Caki2 (cell line): Measurements from ENCODE around the gene PYCR2. TPM values are rescaled to one million over a fixed set of nuclear protein-coding genes. Genes with fewer than 3 reads are reported as not detected.
"Not testable (repeated sequence)": the region's sequence is repeated elsewhere in the genome, so short reads cannot be mapped to it uniquely, and the experiment has no call there.

ENCODE experiments used
- DNase-seq: peaks from one replicate; pipeline ENCODE4 v3.0.0-alpha.2; 2015; ENCODE audit warnings: low read depth
- in situ Hi-C: cut with HindIII; loops from 2 replicates; pipeline ENCODE4 v1.10.0; 2016; ENCODE audit warnings: low sequenced_read_pairs, low pct_unique_long_range_greater_than_20kb, mixed read lengths
- total RNA-seq: library from RNA; depleted of rRNA; stranded (reverse); fragments of >200 nt; shearing (Covaris generic); gene quantifications from 2 replicates; pipeline ENCODE4 v1.2.3, GENCODE V29; 2014; ENCODE audit warnings: low replicate concordance

Gene PYCR2
- total RNA-seq, 1 experiment from 2014 or later, result 112 TPM

DNA sequence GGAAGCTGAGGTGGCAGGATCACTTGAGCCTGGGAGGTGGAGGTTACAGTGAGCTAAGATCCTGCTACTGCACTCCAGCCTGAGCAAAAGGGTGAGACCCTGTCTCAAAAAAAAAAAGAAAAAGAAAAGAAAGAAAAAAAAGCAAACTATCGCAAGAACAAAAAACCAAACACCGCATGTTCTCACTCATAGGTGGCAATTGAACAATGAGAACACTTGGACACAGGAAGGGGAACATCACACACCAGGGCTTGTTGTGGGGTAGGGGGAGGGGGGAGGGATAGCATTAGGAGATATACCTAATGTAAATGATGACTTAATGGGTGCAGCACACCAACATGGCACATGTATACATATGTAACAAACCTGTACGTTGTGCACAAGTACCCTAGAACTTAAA is 5.4 kb upstream of the PYCR2 start:
- in situ Hi-C loops, DNase-seq: not testable (repeated sequence)

DNA sequence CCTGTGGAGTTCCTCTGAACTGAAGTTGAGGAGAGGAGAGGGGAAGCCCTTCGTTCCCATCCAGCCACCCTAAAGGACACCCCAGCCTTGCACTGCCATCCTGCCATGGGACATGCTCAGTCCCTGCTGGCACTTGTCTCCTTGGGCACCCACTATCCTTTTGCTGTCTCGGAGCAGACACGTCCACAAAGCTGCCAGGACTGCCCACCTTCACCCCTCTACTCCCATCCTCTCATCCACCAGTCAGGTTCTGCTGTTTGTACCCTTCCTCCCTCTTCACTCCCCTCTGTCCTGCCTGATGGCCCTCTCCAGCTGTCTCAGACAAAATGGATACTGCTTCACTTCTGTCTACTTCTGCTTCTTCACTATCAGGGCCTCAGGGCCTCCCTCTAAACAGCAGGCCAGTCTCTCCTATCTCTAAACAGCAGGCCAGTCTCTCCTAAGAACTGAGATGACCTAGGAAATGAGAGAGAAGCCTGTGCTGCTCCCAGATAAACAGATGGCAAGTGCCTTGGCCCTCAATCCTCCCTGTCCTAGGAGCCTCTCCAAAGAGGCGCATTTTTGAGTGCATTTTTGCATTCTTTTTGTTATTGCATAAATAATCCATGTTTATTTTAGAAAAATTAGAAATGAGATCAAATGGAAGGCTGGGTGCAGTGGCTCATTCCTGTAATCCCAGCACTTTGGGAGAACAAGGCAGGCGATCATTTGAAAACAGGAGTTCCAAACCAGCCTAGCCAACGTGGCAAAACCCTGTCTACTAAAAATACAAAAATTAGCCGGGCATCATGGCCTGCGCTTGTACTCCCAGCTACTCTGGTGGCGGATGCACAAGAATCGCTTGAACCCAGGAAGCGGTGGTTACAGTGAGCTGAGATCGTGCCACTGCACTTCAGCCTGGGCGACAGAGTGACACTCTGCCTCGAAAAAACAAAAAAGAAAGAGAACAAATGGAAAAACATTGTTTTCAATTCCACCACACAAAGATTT is 4.4 kb upstream of the PYCR2 start:
- in situ Hi-C loops, result no loop called here
- no peak for DNase-seq

DNA sequence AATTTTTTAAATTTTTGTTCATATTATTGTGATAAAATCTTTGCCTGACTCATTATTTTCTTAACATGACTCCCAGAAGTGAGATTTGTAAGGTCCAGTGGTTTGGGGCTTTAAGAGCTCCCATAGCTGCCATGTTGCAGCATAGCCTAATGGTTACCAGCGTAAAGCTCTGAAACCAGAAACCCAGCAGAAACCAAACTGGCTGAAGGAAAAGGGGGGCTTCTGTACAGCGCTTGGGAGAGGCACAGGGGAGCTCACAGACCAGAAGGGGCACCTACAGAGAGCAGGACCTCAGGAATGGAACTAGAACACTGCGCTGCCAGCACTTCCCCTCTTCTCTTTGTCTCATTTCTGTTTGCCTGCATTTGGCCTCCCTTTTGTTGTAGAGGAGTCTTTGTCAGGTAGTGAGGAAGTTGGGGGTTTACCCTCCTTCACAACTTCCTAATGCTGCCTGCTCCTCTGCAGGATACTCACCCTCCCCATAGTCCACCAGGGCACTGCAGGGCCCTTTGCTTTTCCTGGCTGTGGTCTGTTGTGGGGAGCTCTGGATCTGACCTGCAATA is 2.6 kb upstream of the PYCR2 start:
- in situ Hi-C loops, result no loop called here
- no peak for DNase-seq

DNA sequence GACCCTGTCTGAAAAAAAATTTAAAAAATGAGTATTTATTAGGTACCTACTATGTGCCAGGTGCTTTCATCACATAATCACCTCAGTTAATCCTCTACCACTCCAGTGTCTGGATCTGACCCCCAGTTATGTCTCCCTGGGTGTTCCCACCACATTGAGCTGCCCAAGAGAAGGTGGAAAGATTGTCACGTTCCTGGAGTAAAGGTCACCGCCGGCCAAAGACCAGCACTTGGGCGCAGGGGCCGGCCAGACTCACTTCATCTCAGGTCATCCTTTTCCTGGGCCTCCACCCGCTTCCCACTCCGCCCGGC is 714 bp downstream of the PYCR2 start:
- in situ Hi-C loops, result no loop called here
- DNase-seq, result no peak

- in situ Hi-C loops, result no loop called here
- DNase-seq, result no peak
These were observed 2.0 kb downstream of the PYCR2 start for GRCh38 chr1:225921734-225922709.

DNA sequence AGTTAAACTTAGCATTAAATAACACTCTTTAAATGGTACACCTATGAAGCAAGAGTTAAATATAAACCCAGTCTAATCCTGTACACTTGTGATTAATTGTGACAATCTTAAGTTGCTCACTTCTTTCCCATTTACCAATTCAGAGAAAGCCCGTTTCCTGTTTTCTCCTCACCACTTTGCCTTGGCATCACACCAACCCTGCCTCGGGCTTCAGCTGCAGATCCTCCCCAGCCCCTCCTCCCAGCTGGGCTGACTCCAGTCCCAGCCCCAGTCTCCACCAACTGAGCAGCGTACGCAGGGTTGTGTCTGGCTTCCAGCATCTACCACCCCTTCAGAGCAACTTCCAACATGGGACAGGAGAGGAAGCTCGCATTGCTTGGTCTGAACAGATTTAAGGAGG is 4.1 kb downstream of the PYCR2 start:
- peak; percentile 43 for DNase-seq
- in situ Hi-C loops, result no loop called here

DNA sequence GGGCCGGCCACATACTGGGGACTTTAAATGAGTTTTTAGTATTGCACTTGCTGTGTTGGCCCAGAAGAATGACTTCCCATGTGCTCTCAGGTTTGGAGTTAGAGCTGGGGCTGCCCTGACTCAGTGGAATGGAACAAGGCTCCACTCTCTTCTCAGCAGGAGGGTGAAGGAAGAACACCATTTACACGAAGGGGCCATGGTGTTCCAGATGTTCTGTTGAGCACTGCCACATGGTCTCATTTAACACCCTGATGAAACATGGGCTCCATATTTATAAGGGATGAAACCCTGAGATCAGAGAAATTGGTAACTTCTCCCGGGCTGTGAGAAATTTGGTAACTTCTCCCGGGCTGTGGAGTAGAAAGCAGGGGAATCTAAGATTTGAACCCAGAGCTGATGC is 5.8 kb downstream of the PYCR2 start:
- in situ Hi-C loops, result no loop called here
- no peak for DNase-seq

DNA sequence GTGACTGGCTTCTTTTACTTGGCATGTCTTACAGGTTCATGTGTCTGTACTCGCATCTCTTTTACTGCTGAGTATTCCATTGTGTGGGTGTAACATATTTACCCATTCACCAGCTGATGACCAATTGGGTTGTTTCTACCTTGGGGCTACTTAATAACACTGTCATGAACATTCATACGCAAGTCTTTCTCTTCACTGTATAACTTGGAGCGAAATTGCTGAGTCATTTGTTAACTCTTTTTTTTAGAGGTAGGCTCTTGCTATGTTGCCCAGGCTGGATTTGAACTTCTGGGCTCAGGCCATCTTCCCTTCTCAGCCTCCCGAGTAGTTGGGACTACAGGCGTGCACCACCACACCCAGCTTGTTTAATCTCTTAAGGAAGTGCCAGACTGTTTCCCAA is 6.5 kb downstream of the PYCR2 start:
- in situ Hi-C loops, result no loop called here
- DNase-seq, result peak; percentile 27

GRCh38 chr1:225917101-225917500 is 6.9 kb downstream of the PYCR2 start:
- in situ Hi-C loops, result no loop called here
- no peak for DNase-seq

GRCh38 chr1:225915538-225915991 is 8.5 kb downstream of the PYCR2 start:
- in situ Hi-C loops, result no loop called here
- DNase-seq, result no peak

DNA sequence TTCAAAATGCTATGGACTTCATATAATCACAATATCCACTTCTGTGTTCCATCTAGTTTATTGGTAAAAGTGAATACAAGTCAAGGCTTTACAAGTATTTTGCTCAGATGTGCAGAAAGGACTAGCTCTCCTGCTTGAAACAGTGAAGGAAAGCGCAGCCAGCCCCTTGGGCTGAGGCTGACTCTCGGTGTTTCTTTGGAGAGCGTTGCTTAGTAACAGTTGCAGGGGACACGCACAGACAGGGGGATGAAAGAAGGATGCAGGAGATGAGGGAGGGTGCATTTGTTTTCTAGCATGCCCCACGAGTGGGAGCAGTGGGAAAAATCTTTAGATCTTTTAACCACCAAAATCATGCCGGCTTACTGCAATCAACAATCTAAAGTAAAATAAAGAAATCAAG is 9.1 kb downstream of the PYCR2 start:
- DNase-seq, result no peak
- in situ Hi-C loops, result no loop called here

DNA sequence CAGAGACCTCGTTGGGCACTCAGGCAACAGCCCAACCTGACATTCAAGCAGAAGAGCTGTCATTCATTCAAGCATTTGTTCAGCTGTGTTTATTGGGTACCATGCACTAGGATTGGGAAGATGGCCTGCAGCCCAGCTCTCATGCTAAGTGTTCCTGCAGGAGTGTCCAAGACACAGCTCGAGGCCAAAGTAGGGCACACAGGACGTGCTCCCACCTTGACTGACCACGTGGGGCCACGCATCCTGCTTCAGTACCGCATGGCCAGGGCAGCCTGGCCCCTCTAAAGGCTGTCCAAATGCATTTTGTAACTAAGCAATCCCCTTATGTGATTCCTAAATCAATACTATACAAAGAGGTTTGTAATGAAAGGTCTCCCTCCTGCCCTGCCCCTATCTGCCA is 9.7 kb downstream of the PYCR2 start:
- in situ Hi-C loops, result no loop called here
- no peak for DNase-seq

DNA sequence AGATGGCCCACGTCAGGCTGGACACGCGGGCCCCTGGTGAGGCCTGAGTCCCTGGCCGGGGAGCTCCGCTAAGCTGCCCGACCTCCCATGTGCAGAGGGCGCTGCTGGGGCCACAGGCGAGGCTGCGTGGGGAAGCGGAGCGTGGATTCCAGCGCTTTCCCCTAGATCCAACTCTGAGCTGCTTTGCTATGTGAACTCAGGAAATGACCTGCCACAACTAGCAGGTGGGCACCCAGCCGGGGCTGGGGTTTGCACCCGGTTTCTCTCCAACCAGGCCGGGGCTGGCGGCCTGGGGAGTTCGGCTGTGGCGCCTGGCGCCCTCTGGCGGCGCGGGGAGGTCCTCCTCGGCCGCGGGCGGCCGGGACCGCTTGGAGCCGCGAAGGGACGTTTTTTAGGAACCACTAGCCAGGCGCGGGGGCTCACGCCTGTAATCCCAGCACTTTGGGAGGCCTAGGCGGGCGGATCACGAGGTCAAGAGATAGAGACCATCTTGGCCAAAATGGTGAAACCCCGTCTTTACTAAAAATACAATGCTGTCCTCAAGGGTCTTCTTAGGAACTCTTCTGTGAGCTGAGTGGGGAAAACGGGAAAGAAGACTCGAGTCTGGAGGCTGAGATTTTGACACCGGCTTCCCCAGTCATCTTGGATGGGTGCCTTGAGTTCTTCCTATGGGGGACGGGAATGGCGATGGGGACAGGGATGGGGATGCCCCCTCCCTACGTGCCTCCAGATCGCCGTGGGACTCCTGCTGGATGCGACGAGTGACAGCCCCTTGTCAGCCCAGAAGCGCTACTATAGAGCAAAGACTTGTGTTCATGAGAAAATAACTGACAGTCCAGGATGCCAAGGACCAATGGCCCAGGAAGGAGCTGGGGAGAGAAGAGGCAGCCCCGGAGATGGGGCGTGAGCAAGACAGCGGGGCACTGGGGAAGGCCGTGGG is 12.6 kb downstream of the PYCR2 start:
- no peak for DNase-seq
- in situ Hi-C loops, result no loop called here

GRCh38 chr1:225909477-225909876 is 14.6 kb downstream of the PYCR2 start:
- in situ Hi-C loops, result no loop called here
- no peak for DNase-seq

DNA sequence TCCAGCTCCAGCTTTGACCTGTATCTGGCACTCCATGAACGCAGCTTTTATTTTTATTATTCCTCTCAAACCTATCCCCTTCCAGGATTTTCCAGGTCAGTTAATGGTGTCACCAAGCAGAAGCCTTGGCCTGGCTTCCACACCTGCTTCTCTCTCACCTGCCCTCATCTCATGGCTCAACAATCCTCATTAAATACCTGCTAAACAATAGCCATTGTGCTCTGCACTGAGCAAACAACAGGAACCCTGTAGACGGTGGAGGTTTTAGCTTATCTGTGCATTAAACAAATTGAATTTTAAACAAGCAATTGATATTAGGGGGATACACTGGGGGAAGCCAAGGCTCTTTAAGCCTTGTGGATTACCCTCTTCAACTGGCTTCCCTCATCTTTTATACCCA is 15.3 kb downstream of the PYCR2 start:
- DNase-seq, result no peak
- in situ Hi-C loops, result no loop called here

GRCh38 chr1:225908013-225908640 is 15.9 kb downstream of the PYCR2 start:
- in situ Hi-C loops, result no loop called here
- no peak for DNase-seq

GRCh38 chr1:225907341-225907740 is 16.7 kb downstream of the PYCR2 start:
- DNase-seq, result no peak
- in situ Hi-C loops, result no loop called here
